ENCODE results near the gene LDLRAD3. TPM values are rescaled to one million over a fixed set of nuclear protein-coding genes. Genes with fewer than 3 reads are reported as not detected.

The LDLRAD3 gene
- total RNA-seq, 1 experiment from 2014 or later = 19.0 TPM

GRCh38 chr11:35982061-35982460 is 38.2 kb downstream of the LDLRAD3 start (continued):
- TF ChIP-seq CTCF (IDR thresholded peaks at IDR 0.05 in 2 of 3, conservative IDR thresholded peaks at IDR 0.05 in 1 of 3; ENCODE audit: borderline replicate concordance in 1 of 3, insufficient read depth in 1 of 3, low read depth in 2 of 3, low read length in 2 of 3) (no peak), FOSL1 (IDR thresholded peaks at IDR 0.05; ENCODE audit: low read depth) (no peak), TCF7L2 (IDR thresholded peaks at IDR 0.05; ENCODE audit: borderline replicate concordance, extremely low read depth, insufficient read depth, insufficient read length) (no peak), EZH2phosphoT487 (IDR thresholded peaks at IDR 0.05; ENCODE audit: borderline replicate concordance) (no peak), ZNF274 (IDR thresholded peaks at IDR 0.05; ENCODE audit: low read depth, low read length) (no peak), SIN3A (IDR thresholded peaks at IDR 0.05; ENCODE audit: low read depth) (no peak), POLR2A (IDR thresholded peaks at IDR 0.05; ENCODE audit: borderline replicate concordance, extremely low read depth, insufficient read depth, insufficient read length) (no peak), ZFX (IDR thresholded peaks at IDR 0.05) (no peak)

- TF ChIP-seq ATF3 (IDR thresholded peaks at IDR 0.05) (no peak), ZFX (IDR thresholded peaks at IDR 0.05) (no peak), EZH2phosphoT487 (IDR thresholded peaks at IDR 0.05; ENCODE audit: borderline replicate concordance) (no peak), RAD21 (IDR thresholded peaks at IDR 0.05; ENCODE audit: low read depth) (no peak), ZNF274 (IDR thresholded peaks at IDR 0.05; ENCODE audit: low read depth, low read length) (no peak), CEBPB (IDR thresholded peaks at IDR 0.05; ENCODE audit: low read depth) (no peak), SIN3A (IDR thresholded peaks at IDR 0.05; ENCODE audit: low read depth) (no peak), EZH2 (IDR thresholded peaks at IDR 0.05) (no peak), SP1 (IDR thresholded peaks at IDR 0.05; ENCODE audit: low read depth) (no peak), EGR1 (IDR thresholded peaks at IDR 0.05; ENCODE audit: low read depth) (no peak), POLR2A (IDR thresholded peaks at IDR 0.05; ENCODE audit: borderline replicate concordance, extremely low read depth, insufficient read depth, insufficient read length) (no peak), SRF (IDR thresholded peaks at IDR 0.05; ENCODE audit: low read depth) (no peak), POLR2AphosphoS5 (IDR thresholded peaks at IDR 0.05; ENCODE audit: low read depth, low read length) (no peak), ZBTB33 (IDR thresholded peaks at IDR 0.05; ENCODE audit: extremely low read depth, insufficient replicate concordance, low read length) (no peak), FOSL1 (IDR thresholded peaks at IDR 0.05; ENCODE audit: low read depth) (no peak), MAX (IDR thresholded peaks at IDR 0.05) (no peak), ELF1 (IDR thresholded peaks at IDR 0.05; ENCODE audit: borderline replicate concordance, low read depth) (no peak), YY1 (IDR thresholded peaks at IDR 0.05; ENCODE audit: extremely low read depth, insufficient replicate concordance, low read depth, low read length) (no peak), TCF7L2 (IDR thresholded peaks at IDR 0.05; ENCODE audit: borderline replicate concordance, extremely low read depth, insufficient read depth, insufficient read length) (no peak)
- H3K79me2 ChIP-seq (ENCODE audit: insufficient read depth, low read length) = peaks cover 64% of the 10 kb centered on the region
- H3K4me2 ChIP-seq (ENCODE audit: low read length) = no peak overlapping the region
- H3K4me3 ChIP-seq (replicated peaks in 1 of 2; ENCODE audit: low read depth in 1 of 2, low read length in 2 of 2) = no peak overlapping the region
- H3K36me3 ChIP-seq (ENCODE audit: control insufficient read depth in 1 of 2, insufficient read depth in 2 of 2, low read length in 2 of 2) = no peaks in the 10 kb centered on the region
- H3K27ac ChIP-seq (ENCODE audit: low read depth, low read length) = no peak overlapping the region
- H3K9me2 ChIP-seq (ENCODE audit: insufficient read depth) = no peaks in the 10 kb centered on the region
- ChIA-PET RAD21 (ENCODE audit: low non-redundant PET in 1 of 2, low total read pairs in 2 of 2, uncharacterized antibody in 2 of 2, unreplicated experiment in 2 of 2) (no interaction called here), CTCF (no interaction called here), POLR2A (no interaction called here)
- H3K9ac ChIP-seq (ENCODE audit: low read length) = no peak overlapping the region
- intact Hi-C loops (cut with micrococcal nuclease) = no loop called here
- H3K27me3 ChIP-seq (ENCODE audit: insufficient read depth, low read length) = no peaks in the 10 kb centered on the region
- H3K4me1 ChIP-seq (ENCODE audit: control insufficient read depth in 1 of 2, insufficient read depth in 2 of 2, low read length in 2 of 2) = no peaks in the 10 kb centered on the region
- DNase-seq (ENCODE audit: low read depth, low spot score) (no peak), ATAC-seq (no peak)
- H3K9me3 ChIP-seq (ENCODE audit: control insufficient read depth in 1 of 2, insufficient read depth in 1 of 2, low read depth in 1 of 2, low read length in 2 of 2) = no peaks in the 10 kb centered on the region
- no TSS peak for BruUV-seq (replicated peaks)
- no peak overlapping the region for H2AFZ ChIP-seq (ENCODE audit: low read depth, low read length, poor library complexity, severe bottlenecking)
- H4K20me1 ChIP-seq (ENCODE audit: insufficient read depth) = no peaks in the 10 kb centered on the region
These were observed 40.1 kb downstream of the LDLRAD3 start for GRCh38 chr11:35983981-35984380.
